Dermis microvascular lymphatic vessel endothelial cell (primary cell): ENCODE results near the gene ATP6V1C2. TPM values are rescaled to one million over a fixed set of nuclear protein-coding genes. Genes with fewer than 3 reads are reported as not detected.
"Not testable (repeated sequence)": the region's sequence is repeated elsewhere in the genome, so short reads cannot be mapped to it uniquely, and the experiment has no call there.

ENCODE experiments used
- DNase-seq, 2 donors: peaks; one replicate each; pipeline versions ENCODE4 v3.0.0 to v3.0.0-alpha.2; 2010; ENCODE audit warnings: low read depth in 2 of 2
- total RNA-seq: library from RNA; depleted of rRNA; stranded (reverse); fragments of >200 nt; gene quantifications from 2 replicates; pipeline ENCODE4 v1.2.1, GENCODE V29; 2014

Gene ATP6V1C2
- total RNA-seq, 1 donor from 2014 or later, result under 0.01 TPM

DNA sequence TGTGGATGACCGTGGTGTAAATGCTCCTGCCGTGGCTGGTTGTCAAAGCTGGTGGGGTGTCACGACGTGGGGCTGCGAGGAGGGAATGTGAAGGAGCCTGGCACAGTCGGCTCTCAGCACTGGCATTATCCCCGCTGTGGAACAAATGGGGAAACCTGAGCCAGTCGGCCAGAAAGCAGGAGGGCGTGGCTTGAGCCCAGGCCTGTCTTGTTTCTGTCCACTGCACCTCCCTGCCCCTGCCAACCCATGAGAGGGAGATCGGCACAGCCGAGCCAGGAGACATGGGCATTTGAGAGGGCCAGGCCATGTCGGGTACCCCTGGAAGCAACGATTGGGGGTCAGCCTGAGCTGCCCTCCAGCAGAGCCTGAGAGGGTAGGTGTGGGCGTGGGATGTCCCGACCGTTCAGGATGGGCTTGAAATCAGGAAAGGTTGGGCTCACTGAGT is 46.7 kb downstream of the ATP6V1C2 start:
- no peak for DNase-seq

- no peak for DNase-seq
Measured at GRCh38 chr2:10770956-10771750, 49.7 kb downstream of the ATP6V1C2 start.

GRCh38 chr2:10771786-10772185 is 50.4 kb downstream of the ATP6V1C2 start:
- no peak for DNase-seq

DNA sequence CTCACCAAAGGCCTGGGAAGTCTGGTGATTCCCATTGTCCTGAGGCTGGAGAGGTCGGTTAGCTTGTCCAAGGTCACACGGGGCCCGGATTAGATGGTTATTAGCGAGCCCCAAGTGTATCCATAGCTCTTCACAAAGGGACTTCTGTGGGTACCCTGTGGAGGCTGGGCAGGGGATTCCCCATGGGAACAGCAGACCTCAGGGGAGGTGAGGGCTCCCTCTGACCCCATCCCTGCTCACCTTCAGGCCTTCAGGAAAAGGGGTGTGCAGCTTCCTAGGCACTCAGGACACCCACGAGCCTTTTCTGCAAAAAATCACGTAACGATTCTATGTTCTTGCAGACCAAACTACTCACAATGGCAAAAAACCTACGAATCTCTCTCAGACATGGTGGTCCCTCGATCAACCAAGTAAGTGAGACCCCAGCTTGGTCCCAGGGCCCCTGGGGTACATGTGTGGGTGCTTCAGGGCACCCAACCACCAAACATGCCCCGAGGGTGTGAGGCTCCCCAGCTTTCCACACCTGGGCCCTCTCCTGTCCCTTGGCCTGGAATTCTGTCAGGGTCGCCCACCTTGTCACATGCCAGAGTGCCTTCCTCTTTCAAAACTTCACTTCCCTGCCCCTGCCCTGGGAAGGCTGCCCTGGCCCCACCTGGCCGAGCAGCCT is 50.9 kb downstream of the ATP6V1C2 start:
- no peak for DNase-seq

DNA sequence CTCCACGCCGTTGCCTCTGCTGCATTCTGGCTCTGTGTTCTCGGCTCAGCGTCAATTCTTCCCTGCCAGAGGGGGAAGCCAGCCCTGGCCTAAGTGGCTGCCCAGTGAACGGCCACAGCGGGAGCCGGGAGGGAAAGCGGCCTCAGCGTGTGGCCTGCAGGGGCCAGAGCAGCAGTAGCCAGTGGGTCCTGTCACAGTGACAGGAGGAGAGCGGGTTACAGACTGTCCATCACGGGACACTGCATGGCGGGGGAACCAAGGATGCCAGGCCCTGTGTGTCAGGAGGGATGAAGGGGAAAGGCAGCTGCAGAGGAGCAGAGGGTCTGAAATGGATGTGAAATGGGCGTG is 51.4 kb downstream of the ATP6V1C2 start:
- DNase-seq, result no peak

DNA sequence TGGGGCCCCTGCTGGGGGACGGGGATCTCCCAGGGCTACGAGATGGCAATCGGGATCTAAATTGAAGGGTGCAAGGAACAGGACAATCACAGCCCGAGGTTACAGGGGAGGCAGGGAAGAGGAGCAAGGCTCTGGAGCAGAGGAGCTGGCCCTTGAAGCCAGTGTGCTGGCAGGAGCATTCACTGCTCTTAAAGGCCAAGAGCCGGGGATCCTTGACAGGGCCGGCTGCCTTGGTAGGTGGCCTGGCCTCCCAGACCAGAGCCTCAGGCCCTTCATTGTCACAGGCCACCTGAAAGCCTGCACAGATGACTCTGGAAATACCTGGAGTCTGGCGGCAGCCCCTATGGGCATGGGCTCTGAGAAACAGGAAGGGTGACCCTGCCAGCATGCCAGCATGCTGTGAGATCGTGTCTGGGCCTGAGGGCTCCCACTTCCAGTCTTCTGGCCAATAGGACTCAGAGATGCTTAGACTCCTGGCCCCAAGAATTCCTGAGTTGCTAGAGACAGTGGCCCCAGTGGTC is 52.5 kb downstream of the ATP6V1C2 start:
- DNase-seq, result no peak

DNA sequence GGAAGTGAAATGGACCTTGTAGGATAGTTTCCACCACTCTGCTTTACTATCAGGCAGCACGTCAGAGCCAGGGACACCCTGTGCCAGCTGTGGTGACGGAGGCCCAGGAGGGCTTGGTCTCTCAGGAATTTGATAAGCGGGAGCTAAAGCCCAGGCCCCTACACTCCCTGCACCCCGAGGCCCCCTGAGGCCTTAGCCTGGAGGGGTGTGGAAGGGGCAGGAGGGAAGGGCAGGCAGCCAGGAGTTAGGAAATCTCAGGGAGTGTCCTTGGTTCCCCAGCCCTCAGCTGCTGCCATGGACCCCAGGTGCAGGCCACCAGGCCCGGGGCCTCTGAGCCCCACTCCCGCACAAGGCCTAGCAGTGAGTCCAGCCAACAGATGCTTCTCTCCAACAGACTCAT is 53.0 kb downstream of the ATP6V1C2 start:
- no peak for DNase-seq

DNA sequence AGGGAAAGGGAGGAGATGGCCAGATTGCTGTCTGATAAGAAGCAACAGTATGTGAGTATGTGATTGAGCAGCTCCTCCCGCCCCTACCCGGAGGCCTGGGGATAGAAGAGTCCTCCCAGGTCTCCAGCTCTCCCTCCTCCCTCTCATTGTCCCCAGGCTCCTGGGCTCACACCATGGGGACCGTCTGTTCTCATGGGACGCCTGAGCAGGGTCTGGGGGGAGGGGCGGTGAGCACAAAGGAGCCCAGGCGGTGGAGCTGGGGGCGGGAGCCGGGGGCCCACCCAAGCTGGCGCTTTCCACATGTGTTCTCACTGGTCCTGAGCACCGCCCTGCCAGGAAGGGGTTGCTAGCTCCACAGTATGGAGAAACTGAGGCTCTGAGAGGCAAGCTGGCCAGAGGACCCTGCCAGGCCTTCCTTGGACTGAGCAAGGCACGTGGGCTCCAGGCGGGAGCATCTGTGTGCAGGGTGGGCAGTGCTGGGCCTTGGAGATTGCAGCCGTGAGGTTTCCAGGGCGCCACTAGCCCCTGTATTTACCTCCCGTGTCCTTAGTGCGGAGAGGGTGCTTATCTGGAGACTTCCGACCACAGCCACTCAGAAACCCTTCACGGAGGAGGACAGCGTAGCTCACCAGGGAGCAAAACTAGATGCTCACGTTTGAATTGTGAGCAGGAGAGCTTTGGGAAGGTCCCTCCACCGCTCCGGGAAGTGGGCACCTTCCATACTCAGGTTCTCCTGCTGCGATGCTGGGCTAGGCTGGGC is 53.8 kb downstream of the ATP6V1C2 start:
- DNase-seq, result no peak

GRCh38 chr2:10775831-10776230 is 54.4 kb downstream of the ATP6V1C2 start:
- DNase-seq, result no peak

DNA sequence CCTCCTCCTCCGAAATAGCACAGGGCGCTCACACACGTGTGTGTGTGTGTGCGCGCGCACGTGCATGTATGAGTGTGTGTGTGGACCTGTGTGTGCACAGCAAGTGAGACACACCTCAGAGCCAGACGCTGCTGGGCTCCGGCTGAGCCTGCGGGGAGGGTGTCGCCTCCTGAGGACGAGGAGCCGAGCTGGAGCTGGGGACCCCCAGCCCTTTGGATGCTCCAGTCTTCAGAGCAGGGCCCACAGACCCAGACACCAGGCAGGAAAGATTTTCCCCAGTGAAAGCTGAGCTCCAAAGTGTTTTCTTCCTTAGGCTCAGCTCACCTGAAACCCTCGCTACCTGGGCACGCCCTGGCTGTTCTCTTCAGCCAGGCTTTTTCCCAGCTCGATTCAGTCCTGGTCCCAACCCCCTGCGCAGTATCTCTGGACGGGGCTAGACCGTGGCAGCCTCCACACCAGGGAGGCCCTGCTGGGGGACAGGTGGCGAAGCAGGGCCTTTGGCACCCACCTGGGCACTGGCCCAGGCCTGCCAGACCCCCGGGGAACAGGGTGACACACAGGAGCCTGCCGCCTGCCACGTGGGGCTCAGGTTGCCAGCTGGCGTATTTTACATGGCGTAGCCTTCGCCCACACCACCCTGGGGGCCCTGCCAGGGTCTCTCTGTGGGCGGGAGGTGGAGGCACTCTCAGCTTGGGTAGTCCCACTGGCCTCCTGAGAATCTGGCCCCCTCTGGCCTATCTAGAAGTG is 55.0 kb downstream of the ATP6V1C2 start:
- no peak for DNase-seq

- DNase-seq, result no peak
Measured at GRCh38 chr2:10777111-10777841, 55.8 kb downstream of the ATP6V1C2 start.

- no peak for DNase-seq
Measured at GRCh38 chr2:10777842-10778723, 56.7 kb downstream of the ATP6V1C2 start.

- DNase-seq, result no peak
Measured at GRCh38 chr2:10778724-10779115, 57.3 kb downstream of the ATP6V1C2 start.

GRCh38 chr2:10779776-10780490 is 58.5 kb downstream of the ATP6V1C2 start:
- DNase-seq, result no peak

DNA sequence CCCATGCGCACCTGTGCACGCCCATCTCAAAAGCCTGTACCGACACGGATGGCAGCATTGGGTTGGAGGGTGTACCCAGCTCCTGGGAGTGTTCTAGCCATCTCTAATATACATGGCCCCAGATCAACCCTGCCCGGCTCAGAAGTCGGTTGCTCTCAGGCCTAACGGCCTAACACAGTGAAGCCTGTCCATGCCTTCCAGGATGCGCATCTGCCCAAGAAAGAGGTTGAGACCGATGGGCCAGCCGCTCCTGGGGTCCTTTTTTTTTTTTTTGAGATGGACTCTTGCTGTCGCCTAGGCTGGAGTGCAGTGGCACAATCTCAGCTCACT is 59.0 kb downstream of the ATP6V1C2 start:
- DNase-seq, result no peak

GRCh38 chr2:10780821-10781220 is 59.4 kb downstream of the ATP6V1C2 start:
- DNase-seq, result not testable (repeated sequence)

GRCh38 chr2:10781746-10782145 is 60.3 kb downstream of the ATP6V1C2 start:
- no peak for DNase-seq

DNA sequence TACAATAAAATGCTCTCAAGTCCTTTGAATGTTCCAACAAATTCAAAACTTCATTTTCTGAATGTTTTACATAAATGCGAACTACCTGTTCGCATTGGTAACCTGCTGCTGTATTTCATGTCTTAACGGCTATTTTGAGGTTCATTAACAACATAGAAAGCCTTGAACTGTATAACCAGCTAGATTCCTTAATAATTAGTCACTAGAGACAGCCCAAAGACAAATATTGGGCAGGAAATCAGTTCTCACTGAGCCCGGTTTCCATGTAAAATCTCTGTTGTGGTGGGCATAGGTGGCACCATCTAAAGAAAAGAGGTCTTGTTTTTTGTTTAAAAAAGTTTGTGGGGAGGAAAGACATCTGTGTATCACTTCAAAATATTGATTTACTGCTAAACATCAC is 62.0 kb downstream of the ATP6V1C2 start:
- no peak for DNase-seq

- DNase-seq, result no peak
Measured at GRCh38 chr2:10784719-10785118, 63.3 kb downstream of the ATP6V1C2 start.
